ENCODE data around the gene PCDHGA6.
"Not testable (repeated sequence)": the region's sequence is repeated elsewhere in the genome, so short reads cannot be mapped to it uniquely, and the experiment has no call there.

The PCDHGA6 gene

DNA sequence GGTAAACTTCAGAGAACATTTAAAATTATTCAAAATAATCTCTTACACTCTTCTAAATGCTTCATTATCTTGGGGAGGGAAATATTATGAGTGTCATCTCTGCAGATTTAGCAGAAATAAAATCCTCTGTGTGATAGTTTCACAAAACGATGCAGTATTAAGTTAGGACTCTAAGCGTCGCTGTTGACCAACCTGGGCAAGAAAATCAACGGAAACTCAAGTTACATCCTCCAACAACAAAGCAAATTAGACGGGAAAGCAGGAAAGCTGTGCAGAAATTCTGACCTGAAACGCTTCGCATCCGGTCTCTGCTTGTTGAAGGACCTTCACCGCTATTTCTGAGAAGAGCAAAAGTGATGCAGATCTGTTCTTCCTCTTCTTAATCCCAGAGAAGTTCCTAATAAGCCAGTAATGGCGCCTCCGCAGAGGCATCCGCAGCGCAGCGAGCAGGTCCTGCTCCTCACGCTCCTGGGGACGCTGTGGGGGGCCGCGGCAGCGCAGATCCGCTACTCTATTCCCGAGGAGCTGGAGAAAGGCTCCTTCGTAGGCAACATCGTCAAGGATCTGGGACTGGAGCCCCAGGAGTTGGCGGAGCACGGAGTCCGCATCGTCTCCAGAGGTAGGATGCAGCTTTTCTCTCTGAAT is at the start of gene PCDHGA6:
Gene PCDHGA6 (plus strand): TSS at position 219 of the 645 bp plus-strand sequence. CDS start 193 bp downstream, at position 412.
- DNase-seq: no peak

DNA sequence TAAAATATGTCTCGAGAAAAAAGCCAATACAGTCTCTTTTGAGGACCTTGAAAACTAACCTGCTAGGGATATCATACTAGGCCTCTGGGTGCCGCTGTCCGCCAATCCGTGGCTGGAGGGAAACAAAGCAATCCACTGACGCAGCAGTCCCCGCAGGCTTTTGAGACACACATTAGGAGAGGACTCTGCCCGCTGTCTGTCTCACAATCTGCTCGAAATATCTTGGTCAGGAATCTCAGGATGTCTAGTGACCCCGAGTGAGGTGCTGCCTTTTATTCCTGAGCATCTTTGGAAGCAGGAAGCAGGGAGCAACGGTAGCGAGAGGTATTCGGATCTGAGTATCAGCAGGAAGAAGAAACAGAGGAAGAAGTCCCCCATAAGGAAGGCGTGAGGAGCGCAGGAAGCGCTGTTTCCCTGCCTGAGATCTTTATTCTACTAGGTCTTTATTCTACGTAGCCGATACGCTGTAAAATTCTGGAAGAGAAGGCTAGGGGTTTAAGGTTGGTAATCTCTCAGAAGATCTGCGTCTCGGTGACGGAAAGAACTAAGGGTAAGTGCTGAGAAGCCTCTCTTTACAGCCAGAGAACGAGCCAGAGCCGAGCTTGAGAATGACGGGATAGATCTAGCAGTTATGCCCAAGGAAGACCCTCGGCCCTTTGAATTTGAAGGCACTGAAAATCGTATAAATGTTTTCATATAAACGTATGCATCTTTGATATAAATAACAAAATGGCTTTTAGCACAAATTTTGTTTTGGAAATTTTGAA is 47.4 kb upstream of the PCDHGA6 start:
- peak; percentile 71 to 75 for DNase-seq

DNA sequence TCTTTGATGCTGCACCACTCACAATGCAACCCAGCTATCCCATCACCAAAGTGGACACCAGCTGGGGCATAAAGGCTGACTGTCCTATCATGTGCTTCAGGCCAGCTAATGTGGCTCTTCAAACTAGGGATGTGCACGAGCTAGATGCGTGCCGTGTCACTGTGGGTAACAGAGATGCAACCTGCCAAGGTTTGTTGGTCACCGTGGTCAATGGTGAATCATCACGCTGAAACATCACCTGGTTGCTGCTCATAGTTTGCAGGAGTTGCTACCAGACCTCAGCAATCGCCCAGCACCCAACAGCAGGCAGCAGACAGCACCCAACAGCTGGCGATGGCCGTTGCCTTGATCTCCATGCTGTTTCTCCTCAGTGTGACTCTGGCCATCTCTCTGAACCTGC is 45.5 kb upstream of the PCDHGA6 start:
- no peak for DNase-seq

DNA sequence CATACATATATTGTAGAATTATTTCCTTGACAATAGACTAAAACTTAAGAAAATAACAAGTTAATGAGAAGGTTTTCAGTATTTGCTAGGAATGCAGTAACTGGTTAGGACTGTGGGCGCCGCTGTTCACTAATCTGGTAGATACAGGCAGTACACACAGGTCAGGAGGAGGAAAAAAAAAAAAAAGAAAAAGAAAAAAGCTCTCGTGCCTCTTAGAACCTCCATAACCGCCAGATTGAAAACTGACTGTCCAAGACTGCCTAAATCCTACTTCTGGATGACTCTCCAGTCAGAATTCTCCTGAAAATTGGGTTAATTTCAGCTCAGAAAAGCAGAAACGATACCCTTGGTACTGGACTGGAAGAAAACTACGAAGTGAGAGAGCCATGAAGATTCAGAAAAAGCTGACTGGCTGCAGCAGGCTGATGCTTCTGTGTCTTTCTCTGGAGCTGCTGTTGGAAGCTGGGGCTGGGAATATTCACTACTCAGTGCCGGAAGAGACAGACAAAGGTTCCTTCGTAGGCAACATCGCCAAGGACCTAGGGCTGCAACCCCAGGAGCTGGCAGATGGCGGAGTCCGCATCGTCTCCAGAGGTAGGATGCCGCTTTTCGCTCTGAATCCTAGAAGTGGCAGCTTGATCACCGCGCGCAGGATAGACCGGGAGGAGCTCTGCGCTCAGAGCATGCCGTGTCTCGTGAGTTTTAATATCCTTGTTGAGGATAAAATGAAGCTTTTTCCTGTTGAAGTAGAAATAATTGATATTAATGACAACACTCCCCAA is 43.2 kb upstream of the PCDHGA6 start, which contains the start of gene PCDHGA1:
Gene PCDHGA1 (plus strand): TSS at position 216 of the 782 bp plus-strand sequence.
- peak in 1 of 2 experiments; percentile 25 for DNase-seq

DNA sequence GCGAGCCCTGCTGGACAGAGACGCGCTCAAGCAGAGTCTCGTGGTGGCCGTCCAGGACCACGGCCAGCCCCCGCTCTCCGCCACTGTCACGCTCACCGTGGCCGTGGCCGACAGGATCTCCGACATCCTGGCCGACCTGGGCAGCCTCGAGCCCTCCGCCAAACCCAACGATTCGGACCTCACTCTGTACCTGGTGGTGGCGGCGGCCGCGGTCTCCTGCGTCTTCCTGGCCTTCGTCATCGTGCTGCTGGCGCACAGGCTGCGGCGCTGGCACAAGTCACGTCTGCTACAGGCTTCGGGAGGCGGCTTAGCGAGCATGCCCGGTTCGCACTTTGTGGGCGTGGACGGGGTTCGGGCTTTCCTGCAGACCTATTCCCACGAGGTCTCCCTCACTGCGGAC is 41.1 kb upstream of the PCDHGA6 start:
- not testable (repeated sequence) for DNase-seq

DNA sequence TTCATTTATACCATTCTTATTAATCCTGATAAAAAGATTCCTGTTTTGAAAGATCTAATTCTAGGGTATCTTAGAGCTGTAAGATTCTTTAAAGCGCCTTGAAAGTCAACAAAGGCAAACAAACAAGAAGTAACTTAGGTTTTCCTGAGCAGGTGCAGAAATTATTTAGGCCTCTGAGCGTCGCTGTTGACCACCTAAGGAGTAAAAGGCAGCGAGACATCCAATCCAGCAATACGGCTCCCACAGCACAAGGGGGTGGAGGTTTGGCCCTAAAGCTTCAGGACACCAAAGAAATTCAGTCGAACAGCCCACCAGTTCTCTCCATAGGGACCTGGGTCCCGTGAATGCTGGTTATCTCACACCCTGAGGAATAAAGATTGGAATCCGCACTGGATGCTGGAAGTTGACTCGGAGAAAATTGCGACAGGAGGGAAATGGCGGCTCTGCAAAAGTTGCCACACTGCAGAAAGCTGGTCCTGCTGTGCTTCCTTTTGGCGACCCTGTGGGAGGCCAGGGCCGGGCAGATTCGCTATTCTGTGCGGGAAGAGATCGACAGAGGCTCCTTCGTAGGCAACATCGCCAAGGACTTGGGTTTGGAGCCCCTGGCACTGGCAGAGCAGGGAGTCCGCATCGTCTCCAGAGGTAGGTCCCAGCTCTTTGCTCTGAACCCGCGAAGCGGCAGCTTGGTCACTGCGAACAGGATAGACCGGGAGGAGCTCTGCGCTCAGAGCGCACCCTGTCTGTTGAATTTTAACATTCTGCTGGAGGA is 35.0 kb upstream of the PCDHGA6 start, which contains the start of gene PCDHGA2:
Gene PCDHGA2 (plus strand): TSS at position 223 of the 769 bp plus-strand sequence.
- DNase-seq: no peak

DNA sequence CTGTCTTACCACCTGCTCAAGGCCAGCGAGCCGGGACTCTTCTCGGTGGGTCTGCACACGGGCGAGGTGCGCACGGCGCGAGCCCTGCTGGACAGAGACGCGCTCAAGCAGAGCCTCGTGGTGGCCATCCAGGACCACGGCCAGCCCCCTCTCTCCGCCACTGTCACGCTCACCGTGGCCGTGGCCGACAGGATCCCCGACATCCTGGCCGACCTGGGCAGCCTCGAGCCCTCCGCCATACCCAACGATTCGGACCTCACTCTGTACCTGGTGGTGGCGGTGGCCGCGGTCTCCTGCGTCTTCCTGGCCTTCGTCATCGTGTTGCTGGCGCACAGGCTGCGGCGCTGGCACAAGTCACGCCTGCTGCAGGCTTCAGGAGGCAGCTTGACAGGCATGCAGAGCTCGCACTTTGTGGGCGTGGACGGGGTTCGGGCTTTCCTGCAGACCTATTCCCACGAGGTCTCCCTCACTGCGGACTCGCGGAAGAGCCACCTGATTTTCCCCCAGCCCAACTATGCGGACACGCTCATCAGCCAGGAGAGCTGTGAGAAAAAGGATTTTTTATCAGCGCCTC is 32.8 kb upstream of the PCDHGA6 start:
- DNase-seq: not testable (repeated sequence)

DNA sequence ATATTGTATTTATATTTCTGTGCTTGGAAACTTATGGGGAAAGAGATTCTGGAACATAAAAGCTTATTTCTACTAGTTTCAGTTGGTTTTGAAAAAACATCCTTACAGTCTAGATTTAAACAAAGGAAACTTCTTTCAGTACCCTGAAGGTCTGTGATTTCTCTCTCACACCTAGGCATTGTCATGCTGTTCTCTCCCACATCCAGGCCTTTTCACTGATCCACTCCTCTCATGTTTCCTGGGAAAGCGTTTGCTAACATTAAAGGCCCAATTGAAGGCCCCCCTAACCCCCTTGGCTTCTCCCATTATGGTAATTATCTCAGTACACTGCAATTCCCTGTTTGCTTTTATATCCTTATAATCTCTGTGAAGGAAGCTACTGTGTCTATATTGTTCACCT is 30.9 kb upstream of the PCDHGA6 start:
- no peak for DNase-seq

DNA sequence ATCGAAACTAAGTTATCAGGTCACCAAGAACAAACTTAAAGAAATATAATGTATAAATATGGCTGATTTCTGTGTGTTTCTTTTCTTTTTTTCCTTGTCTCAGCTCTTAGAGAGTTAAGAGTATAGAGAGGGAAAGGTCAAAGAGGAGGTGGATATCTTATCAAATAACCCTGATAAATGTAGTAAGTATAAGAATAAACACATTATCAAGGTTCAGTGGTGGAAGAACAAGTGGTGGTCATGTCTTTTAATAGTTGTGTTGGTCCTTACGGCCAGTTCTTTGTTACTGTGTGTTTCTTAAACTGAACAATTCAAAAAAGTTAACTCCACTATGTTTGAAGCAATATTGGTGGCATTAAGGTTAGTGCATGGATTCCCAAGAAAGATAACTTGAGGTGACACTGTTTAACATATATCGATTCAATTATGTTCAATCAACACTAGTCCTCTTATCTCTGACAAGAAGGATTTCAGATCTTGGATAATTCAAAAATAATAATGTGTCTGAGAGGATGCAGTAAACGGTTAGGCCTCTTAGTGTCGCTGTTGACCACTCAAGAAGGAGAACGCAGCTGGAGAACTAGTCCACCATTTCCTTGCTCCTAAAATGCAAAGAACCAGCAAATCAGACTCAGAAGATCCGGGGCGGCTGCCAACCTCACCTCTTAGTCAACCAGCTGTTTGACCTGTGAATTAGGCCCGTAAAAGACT is 30.3 kb upstream of the PCDHGA6 start, which contains the start of gene PCDHGA3:
Gene PCDHGA3 (plus strand): TSS at position 588 of the 711 bp plus-strand sequence. CDS start 205 bp downstream, outside the sequence.
- DNase-seq: no peak

DNA sequence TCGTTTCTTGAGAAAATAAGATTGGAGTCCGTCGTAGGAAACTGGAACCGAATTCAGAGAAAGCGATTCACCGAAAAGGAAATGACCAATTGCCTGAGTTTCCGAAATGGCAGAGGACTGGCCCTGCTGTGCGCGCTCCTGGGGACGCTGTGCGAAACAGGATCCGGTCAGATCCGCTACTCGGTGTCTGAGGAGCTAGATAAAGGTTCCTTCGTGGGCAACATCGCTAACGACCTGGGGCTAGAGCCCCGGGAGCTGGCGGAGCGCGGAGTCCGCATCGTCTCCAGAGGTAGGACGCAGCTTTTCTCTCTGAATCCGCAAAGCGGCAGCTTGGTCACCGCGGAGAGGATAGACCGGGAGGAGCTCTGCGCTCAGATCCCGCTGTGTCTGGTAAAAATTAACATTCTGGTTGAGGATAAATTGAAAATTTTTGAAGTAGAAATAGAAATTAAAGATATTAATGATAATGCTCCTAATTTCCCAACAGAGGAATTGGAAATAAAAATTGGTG is 29.7 kb upstream of the PCDHGA6 start:
- DNase-seq: no peak

DNA sequence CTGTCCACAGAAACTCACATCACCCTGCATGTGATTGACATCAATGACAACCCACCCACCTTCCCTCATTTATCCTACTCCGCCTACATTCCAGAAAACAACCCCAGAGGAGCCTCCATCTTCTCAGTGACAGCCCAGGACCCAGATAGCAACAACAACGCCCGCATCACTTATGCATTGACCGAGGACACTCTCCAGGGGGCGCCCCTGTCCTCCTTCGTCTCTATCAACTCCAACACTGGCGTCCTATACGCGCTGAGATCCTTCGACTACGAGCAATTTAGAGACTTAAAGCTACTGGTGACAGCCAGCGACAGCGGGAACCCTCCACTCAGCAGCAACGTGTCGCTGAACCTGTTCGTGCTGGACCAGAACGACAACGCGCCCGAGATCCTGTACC is 28.4 kb upstream of the PCDHGA6 start:
- DNase-seq: no peak

DNA sequence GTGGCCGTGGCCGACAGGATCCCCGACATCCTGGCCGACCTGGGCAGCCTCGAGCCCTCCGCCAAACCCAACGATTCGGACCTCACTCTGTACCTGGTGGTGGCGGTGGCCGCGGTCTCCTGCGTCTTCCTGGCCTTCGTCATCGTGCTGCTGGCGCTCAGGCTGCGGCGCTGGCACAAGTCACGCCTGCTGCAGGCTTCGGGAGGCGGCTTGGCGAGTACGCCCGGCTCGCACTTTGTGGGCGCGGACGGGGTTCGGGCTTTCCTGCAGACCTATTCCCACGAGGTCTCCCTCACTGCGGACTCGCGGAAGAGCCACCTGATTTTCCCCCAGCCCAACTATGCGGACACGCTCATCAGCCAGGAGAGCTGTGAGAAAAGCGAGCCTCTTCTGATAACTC is 27.7 kb upstream of the PCDHGA6 start:
- DNase-seq: not testable (repeated sequence)

DNA sequence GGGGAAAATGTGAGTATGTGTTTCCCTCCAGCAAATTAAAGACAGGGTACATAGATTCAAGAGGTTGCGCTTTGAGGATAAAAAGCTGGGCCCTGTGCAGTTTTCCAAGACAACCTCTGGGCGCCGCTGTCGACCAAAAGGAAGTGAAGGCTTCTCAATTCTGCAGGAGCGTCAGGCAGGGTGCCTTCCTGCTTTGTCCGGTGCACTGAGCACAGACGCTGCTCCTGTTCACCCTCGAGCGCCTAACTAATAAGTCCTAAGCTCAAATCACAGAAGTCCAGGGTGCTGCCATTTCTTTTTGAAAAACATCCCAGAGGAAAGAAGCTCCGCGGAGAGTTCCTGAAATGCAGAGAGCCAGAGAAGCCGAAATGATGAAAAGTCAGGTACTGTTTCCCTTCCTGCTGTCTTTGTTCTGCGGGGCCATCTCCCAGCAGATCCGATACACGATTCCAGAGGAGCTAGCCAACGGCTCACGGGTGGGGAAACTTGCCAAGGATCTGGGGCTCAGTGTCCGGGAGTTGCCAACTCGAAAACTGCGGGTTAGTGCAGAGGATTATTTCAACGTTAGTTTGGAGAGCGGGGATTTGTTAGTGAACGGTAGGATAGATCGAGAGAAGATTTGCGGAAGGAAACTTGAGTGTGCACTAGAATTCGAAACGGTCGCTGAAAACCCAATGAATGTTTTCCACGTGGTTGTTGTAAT is 23.6 kb upstream of the PCDHGA6 start, which contains the start of gene PCDHGB1:
Gene PCDHGB1 (plus strand): TSS at position 183 of the 703 bp plus-strand sequence. CDS start 162 bp downstream, at position 345.
- DNase-seq: peak in 1 of 2 experiments; percentile 48

DNA sequence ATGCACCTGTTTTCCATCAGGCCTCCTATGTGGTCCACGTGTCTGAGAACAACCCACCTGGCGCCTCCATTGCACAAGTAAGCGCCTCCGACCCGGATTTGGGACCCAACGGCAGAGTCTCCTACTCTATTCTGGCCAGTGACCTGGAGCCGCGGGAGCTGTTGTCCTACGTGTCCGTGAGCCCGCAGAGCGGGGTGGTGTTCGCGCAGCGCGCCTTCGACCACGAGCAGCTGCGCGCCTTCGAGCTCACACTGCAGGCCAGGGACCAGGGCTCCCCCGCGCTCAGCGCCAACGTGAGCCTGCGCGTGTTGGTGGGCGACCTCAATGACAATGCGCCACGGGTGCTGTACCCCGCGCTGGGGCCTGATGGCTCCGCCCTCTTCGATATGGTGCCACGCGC is 22.1 kb upstream of the PCDHGA6 start:
- no peak for DNase-seq

DNA sequence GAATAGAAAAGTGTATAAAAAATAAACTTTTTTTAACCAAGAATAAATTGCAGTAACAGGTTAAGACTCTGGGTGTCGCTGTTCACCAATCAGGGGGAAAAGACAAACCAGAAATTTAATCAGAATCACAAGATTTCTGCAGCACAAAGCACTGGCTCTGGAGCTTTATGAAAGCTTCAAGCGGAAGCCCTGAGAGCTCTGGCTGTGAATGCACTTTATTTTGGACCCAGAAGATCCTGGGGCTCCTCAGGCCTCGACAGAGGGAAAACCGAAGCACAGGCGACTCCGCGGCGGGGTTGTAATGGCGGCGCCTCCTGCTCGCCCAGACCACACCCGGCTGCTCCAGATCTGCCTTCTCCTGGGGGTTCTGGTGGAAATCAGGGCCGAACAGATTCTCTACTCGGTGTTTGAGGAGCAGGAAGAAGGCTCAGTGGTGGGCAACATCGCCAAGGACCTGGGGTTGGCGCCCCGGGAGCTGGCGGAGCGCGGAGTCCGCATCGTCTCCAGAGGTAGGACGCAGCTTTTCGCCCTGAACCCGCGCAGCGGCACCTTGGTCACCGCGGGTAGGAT is 18.7 kb upstream of the PCDHGA6 start, which contains the start of gene PCDHGA4:
Gene PCDHGA4 (plus strand): TSS at position 122 of the 570 bp plus-strand sequence. CDS start 87 bp downstream, at position 209.
- no peak for DNase-seq

DNA sequence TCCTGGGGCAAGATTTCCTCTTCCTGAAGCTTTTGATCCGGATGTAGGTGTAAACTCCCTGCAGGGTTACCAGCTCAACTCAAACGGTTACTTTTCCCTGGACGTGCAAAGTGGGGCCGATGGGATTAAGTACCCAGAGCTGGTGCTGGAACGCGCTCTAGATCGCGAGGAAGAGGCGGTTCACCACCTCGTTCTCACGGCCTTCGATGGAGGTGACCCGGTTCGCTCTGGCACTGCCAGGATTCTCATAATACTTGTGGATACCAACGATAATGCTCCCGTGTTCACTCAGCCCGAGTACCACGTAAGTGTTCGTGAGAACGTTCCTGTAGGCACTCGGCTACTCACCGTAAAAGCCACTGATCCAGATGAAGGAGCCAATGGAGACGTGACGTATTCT is 18.1 kb upstream of the PCDHGA6 start:
- no peak for DNase-seq

DNA sequence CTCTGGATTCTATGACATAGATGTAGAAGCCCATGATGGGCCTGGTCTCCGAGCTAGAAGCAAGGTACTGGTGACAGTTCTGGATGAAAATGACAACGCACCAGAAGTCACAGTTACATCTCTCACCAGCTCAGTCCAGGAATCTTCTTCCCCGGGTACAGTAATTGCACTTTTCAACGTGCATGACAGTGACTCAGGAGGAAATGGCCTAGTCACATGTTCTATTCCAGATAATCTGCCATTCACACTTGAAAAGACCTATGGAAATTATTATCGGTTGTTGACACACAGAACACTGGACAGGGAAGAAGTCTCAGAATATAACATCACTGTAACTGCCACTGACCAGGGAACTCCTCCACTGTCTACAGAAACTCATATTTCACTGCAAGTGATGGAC is 17.6 kb upstream of the PCDHGA6 start:
- DNase-seq: no peak

DNA sequence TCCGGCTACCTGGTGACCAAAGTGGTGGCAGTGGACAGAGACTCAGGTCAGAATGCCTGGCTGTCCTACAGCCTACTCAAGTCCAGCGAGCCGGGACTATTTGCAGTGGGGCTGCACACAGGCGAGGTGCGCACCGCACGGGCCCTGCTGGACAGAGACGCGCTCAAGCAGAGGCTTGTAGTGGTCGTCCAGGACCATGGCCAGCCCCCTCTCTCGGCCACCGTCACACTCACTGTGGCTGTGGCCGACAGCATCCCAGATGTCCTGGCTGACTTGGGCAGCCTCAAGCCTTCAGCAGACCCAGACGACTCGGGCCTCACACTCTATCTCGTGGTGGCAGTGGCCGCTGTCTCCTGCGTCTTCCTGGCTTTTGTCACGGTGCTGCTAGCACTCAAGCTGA is 16.7 kb upstream of the PCDHGA6 start:
- DNase-seq: no peak

DNA sequence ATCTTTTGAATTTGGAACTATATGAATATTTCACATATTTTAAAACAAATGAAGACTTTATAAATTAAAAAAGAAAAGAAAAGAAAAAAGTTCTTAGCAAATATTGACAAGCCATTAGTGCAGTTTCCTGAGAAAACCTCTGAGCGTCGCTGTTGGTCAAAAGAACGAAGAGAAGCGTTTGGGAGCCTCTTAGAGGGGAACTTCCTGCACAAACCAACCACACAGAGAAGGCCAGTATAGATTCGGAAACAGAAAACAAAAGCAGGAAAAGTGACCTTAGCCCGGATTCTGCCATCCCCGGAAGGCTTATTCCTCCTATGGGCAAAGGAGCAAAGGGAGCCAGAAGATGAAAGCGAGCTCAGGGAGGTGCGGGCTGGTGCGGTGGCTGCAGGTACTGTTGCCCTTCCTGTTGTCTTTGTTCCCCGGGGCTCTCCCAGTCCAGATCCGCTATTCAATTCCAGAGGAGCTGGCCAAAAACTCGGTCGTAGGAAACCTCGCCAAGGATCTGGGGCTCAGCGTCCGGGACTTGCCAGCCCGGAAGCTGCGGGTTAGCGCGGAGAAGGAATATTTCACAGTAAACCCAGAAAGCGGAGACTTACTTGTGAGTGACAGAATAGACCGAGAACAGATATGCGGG is 13.8 kb upstream of the PCDHGA6 start, which contains the start of gene PCDHGB2:
Gene PCDHGB2 (plus strand): TSS at position 205 of the 637 bp plus-strand sequence. CDS start 142 bp downstream, at position 347.
- DNase-seq: no peak

Measured in activated T-cell treated with anti-CD3 and anti-CD28 coated beads, Interleukin-2, amount 50 U/mL, for 48 hours (primary cell).